Uterus (tissue), 4 donors: ENCODE measurements around the gene PRKCI. TPM values are rescaled to one million over a fixed set of nuclear protein-coding genes. Genes with fewer than 3 reads are reported as not detected.
A peak's percentile ranks its signal among the peaks of the same experiment; 100 is the strongest.

Source experiments
- DNase-seq, 2 donors: peaks; one replicate each; pipeline ENCODE4 v3.0.0-alpha.2; 2019 to 2020
- H3K27ac ChIP-seq, 2 donors: fragments of 200-600 bp; sonication (generic); 1 replicate in 1 of 2; 2 replicates in 1 of 2; pipeline ENCODE4 v1.5.1; 2016 to 2018
- H3K27me3 ChIP-seq, 2 donors: fragments of 200-600 bp; sonication (generic); one replicate each; pipeline ENCODE4 v1.5.1; 2018 to 2019; ENCODE audit warnings: control low read depth in 1 of 2
- H3K36me3 ChIP-seq, 2 donors: fragments of 200-600 bp; sonication (generic); one replicate each; pipeline ENCODE4 v1.5.1; 2019; ENCODE audit warnings: control low read depth in 1 of 2
- H3K4me1 ChIP-seq, 2 donors: fragments of 200-600 bp; sonication (generic); one replicate each; pipeline ENCODE4 v1.5.1; 2018 to 2019; ENCODE audit warnings: control low read depth in 1 of 2
- H3K4me3 ChIP-seq, 2 donors: fragments of 200-600 bp; sonication (generic); 1 replicate in 1 of 2; 2 replicates in 1 of 2; pipeline ENCODE4 v1.5.1; 2018 to 2019; ENCODE audit warnings: mild to moderate bottlenecking in 1 of 2
- H3K9me3 ChIP-seq, 2 donors: fragments of 200-600 bp; sonication (generic); one replicate each; pipeline ENCODE4 v1.5.1; 2019; ENCODE audit warnings: control low read depth in 1 of 2
- POLR2A ChIP-seq, 2 donors: fragments of 450-650 bp; IDR thresholded peaks; one replicate each; pipeline ENCODE4 v1.6.1; 2016; ENCODE audit warnings: antibody characterized with exemption in 2 of 2, mild to moderate bottlenecking in 1 of 2, moderate library complexity in 1 of 2
- intact Hi-C: fragments of 100-400 bp; cut with DNase I; formaldehyde crosslinking; loops from one replicate; pipeline ENCODE4 v1.15.1; 2023; ENCODE audit warnings: low total_unique reads
- total RNA-seq, 4 donors: library from RNA; depleted of rRNA in 3 of 4; stranded (reverse); fragments of >200 nt in 3 of 4; gene quantifications; one replicate each; pipeline versions ENCODE4 v1.1.0 to v1.2.4, GENCODE V29; 2014 to 2023
- TF ChIP-seq, protein P1 (sequence below), 4 experiments: fragments of 200-600 bp in 2 of 4; fragments of 450-650 bp in 2 of 4; sonication (generic) in 2 of 4; IDR thresholded peaks; one replicate each; pipeline ENCODE4 v1.5.1; 2016 to 2019; ENCODE audit warnings: antibody characterized with exemption in 4 of 4, mild to moderate bottlenecking in 2 of 4, moderate library complexity in 1 of 4
- donor health status: DM: yes; HTN: yes; CAD: no.

Gene PRKCI
- total RNA-seq, 4 donors from 2014 or later: 14.9 to 84.9 (median 40.6) TPM

DNA sequence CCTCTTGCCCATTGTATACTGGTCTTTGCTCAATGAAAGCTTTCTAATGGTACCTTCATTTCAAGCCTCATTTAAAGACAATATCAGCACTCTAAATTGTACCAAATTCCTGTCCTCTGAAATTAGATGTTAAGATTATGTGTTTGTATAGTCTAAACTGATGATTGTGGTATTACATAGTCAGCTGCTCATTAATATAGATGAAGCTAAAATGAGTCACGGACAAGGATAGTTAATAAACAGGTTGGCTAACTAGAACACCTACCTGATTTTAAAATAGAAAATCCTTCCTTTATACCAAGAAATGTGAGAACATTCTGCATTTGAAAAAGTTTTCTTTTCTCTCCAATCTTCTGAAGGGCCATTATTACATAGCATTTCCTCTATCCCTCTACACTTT lies 2.9 kb downstream of the PRKCI start:
- no peaks in the 10 kb centered on the region for H3K36me3 ChIP-seq
- no peak overlapping the region for H3K4me3 ChIP-seq
- no peak overlapping the region for H3K27ac ChIP-seq

DNA sequence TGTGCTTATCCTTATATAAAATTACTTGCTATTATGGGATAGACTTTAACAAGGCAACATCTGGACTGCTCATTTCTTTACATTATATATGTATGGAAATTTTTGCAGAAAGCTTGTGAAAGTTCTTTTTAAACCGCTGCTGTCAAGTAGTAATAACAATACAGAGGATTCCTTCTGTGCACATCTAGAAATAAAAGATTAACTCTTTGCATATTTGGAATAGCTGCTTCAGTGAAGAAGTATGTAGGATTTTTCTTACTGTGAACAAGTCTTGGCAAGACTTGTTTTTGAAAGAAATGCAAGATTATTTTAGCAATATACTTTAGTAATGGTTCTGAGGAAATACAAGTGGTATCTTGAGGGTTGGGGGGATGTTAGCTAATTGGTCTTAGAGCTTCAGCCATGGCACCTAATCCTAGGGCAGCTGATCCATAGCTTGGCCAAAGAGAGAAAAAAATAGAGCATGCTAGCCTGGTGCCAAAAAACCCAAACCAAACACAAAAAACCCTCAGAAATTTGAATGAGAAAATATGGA lies 4.3 kb downstream of the PRKCI start:
- Histone ChIP-seq H3K27me3 (no peaks in the 10 kb centered on the region), H3K4me1 (peaks cover 0 to 4% of the 10 kb centered on the region in 2 donors), H3K4me3 (no peak overlapping the region), H3K9me3 (no peaks in the 10 kb centered on the region), H3K36me3 (no peaks in the 10 kb centered on the region), H3K27ac (no peak overlapping the region)
- intact Hi-C loops: no loop called here
- no peak for TF ChIP-seq POLR2A (IDR thresholded peaks at IDR 0.05)
- TF ChIP-seq, protein P1, sequence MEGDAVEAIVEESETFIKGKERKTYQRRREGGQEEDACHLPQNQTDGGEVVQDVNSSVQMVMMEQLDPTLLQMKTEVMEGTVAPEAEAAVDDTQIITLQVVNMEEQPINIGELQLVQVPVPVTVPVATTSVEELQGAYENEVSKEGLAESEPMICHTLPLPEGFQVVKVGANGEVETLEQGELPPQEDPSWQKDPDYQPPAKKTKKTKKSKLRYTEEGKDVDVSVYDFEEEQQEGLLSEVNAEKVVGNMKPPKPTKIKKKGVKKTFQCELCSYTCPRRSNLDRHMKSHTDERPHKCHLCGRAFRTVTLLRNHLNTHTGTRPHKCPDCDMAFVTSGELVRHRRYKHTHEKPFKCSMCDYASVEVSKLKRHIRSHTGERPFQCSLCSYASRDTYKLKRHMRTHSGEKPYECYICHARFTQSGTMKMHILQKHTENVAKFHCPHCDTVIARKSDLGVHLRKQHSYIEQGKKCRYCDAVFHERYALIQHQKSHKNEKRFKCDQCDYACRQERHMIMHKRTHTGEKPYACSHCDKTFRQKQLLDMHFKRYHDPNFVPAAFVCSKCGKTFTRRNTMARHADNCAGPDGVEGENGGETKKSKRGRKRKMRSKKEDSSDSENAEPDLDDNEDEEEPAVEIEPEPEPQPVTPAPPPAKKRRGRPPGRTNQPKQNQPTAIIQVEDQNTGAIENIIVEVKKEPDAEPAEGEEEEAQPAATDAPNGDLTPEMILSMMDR (IDR thresholded peaks at IDR 0.05): no peak
- no peak for DNase-seq

More for the DNA sequence above, 2.9 kb downstream of the PRKCI start:
- Histone ChIP-seq H3K4me1 (peaks cover 0 to 4% of the 10 kb centered on the region in 2 donors), H3K27me3 (no peaks in the 10 kb centered on the region), H3K9me3 (no peaks in the 10 kb centered on the region)
- DNase-seq: no peak
- intact Hi-C loops: no loop called here
- TF ChIP-seq, protein P1 (IDR thresholded peaks at IDR 0.05): no peak
- no peak for TF ChIP-seq POLR2A (IDR thresholded peaks at IDR 0.05)

GRCh38 chr3:170228093-170228766 lies 6.0 kb downstream of the PRKCI start:
- Histone ChIP-seq H3K4me3 (no peak overlapping the region), H3K36me3 (no peaks in the 10 kb centered on the region), H3K27ac (no peak overlapping the region), H3K4me1 (peaks cover 0 to 4% of the 10 kb centered on the region in 2 donors), H3K27me3 (no peaks in the 10 kb centered on the region), H3K9me3 (no peaks in the 10 kb centered on the region)
- no peak for TF ChIP-seq POLR2A (IDR thresholded peaks at IDR 0.05)
- TF ChIP-seq, protein P1 (IDR thresholded peaks at IDR 0.05): no peak
- intact Hi-C loops: no loop called here
- DNase-seq: no peak

- Histone ChIP-seq H3K27ac (no peak overlapping the region), H3K9me3 (no peaks in the 10 kb centered on the region), H3K4me1 (peaks cover 0 to 1% of the 10 kb centered on the region in 2 donors), H3K4me3 (no peak overlapping the region), H3K36me3 (no peaks in the 10 kb centered on the region), H3K27me3 (no peaks in the 10 kb centered on the region)
- no peak for DNase-seq
- intact Hi-C loops: no loop called here
- no peak for TF ChIP-seq POLR2A (IDR thresholded peaks at IDR 0.05)
- TF ChIP-seq, protein P1 (IDR thresholded peaks at IDR 0.05): no peak
Measured at GRCh38 chr3:170232266-170232665, 10.0 kb downstream of the PRKCI start.

GRCh38 chr3:170233530-170233929 lies 11.3 kb downstream of the PRKCI start:
- Histone ChIP-seq H3K27me3 (no peaks in the 10 kb centered on the region), H3K27ac (peak overlapping the region; percentile 11 to 28), H3K9me3 (no peaks in the 10 kb centered on the region), H3K4me1 (no peaks in the 10 kb centered on the region), H3K4me3 (no peak overlapping the region), H3K36me3 (no peaks in the 10 kb centered on the region)
- intact Hi-C loops: no loop called here
- DNase-seq: no peak
- TF ChIP-seq POLR2A (IDR thresholded peaks at IDR 0.05): no peak
- TF ChIP-seq, protein P1 (IDR thresholded peaks at IDR 0.05): no peak
